WI38 (cell line): ENCODE measurements around the gene PPP1R3G.

Experiments used
- H3K4me3 ChIP-seq: 2 replicates; pipeline ENCODE4 v1.5.1; 2011; ENCODE audit warnings: low read depth, mild to moderate bottlenecking, control low read depth, low read length
- CTCF ChIP-seq: IDR thresholded peaks from 2 replicates; pipeline ENCODE4 v1.5.1; 2012; ENCODE audit warnings: low read depth, mild to moderate bottlenecking, control low read depth, low read length

PPP1R3G gene

GRCh38 chr6:5081182-5081581 lies 4.0 kb upstream of the PPP1R3G start:
- no peak for TF ChIP-seq CTCF
- H3K4me3 ChIP-seq = no peak overlapping the region

- no peak for TF ChIP-seq CTCF
- no peak overlapping the region for H3K4me3 ChIP-seq
These were observed 3.2 kb upstream of the PPP1R3G start for GRCh38 chr6:5081955-5082354.

- no peak for TF ChIP-seq CTCF
- no peak overlapping the region for H3K4me3 ChIP-seq
These were observed 2.4 kb upstream of the PPP1R3G start for GRCh38 chr6:5082487-5083306.

GRCh38 chr6:5083307-5083583 lies 1.9 kb upstream of the PPP1R3G start:
- TF ChIP-seq CTCF = no peak
- no peak overlapping the region for H3K4me3 ChIP-seq

- TF ChIP-seq CTCF = no peak
- H3K4me3 ChIP-seq = no peak overlapping the region
These were observed 1.3 kb upstream of the PPP1R3G start for GRCh38 chr6:5083813-5084359.

- TF ChIP-seq CTCF = no peak
- H3K4me3 ChIP-seq = peak overlapping the region; percentile 57
These were observed 771 bp upstream of the PPP1R3G start for GRCh38 chr6:5084360-5084780.

GRCh38 chr6:5085648-5086293 lies 630 bp downstream of the PPP1R3G start:
- H3K4me3 ChIP-seq = peak overlapping the region; percentile 57
- TF ChIP-seq CTCF = no peak
